ENCODE data around the gene SSR3. TPM values are rescaled to one million over a fixed set of nuclear protein-coding genes. Genes with fewer than 3 reads are reported as not detected.

Gene SSR3
- total and polyA plus RNA-seq, 9 of the 15 experiments (the other 6 are each of a cell fraction or from before 2014, with no cell fraction given): 104 to 464 (median 307) TPM

GRCh38 chr3:156579427-156579851 is 24.5 kb upstream of the SSR3 start (continued):
- TF ChIP-seq BRF2 (IDR thresholded peaks at IDR 0.05; ENCODE audit: borderline replicate concordance, insufficient read depth, insufficient read length) (no peak), RAD21 (CRISPR knock-in tag; conservative IDR thresholded peaks at IDR 0.05 in 1 of 2, IDR thresholded peaks at IDR 0.05 in 1 of 2) (no peak; a peak in 1 of 4 replicates), ZNF384 (IDR thresholded peaks at IDR 0.05; ENCODE audit: low read depth, low read length) (peak; percentile 90), THRA (IDR thresholded peaks at IDR 0.05) (no peak), UBTF (IDR thresholded peaks at IDR 0.05; ENCODE audit: borderline replicate concordance in 1 of 2, low read depth in 2 of 2, low read length in 2 of 2) (no peak), MLX (CRISPR knock-in tag; conservative IDR thresholded peaks at IDR 0.05) (no peak), NEUROD1 (IDR thresholded peaks at IDR 0.05; ENCODE audit: borderline replicate concordance, low read depth, low read length, partially characterized antibody) (no peak), TAL1 (IDR thresholded peaks at IDR 0.05) (peak; percentile 61), ILF3 (IDR thresholded peaks at IDR 0.05; ENCODE audit: borderline replicate concordance) (no peak), NONO (IDR thresholded peaks at IDR 0.05; ENCODE audit: low read depth in 2 of 2, low read length in 1 of 2) (no peak), ZNF436 (CRISPR knock-in tag; IDR thresholded peaks at IDR 0.05) (no peak), GABPB1 (CRISPR knock-in tag; IDR thresholded peaks at IDR 0.05) (no peak), USF1 (CRISPR knock-in tag; IDR thresholded peaks at IDR 0.05) (no peak), ZHX1 (conservative IDR thresholded peaks at IDR 0.05; ENCODE audit: low read length) (no peak), MNT (conservative IDR thresholded peaks at IDR 0.05) (peak in 1 of 2 experiments; percentile 3; a peak in 1 of 4 replicates), SMARCA4 (IDR thresholded peaks at IDR 0.05) (peak; percentile 84)
